Measurements from ENCODE around the gene HSPA1B.

HSPA1B gene

DNA sequence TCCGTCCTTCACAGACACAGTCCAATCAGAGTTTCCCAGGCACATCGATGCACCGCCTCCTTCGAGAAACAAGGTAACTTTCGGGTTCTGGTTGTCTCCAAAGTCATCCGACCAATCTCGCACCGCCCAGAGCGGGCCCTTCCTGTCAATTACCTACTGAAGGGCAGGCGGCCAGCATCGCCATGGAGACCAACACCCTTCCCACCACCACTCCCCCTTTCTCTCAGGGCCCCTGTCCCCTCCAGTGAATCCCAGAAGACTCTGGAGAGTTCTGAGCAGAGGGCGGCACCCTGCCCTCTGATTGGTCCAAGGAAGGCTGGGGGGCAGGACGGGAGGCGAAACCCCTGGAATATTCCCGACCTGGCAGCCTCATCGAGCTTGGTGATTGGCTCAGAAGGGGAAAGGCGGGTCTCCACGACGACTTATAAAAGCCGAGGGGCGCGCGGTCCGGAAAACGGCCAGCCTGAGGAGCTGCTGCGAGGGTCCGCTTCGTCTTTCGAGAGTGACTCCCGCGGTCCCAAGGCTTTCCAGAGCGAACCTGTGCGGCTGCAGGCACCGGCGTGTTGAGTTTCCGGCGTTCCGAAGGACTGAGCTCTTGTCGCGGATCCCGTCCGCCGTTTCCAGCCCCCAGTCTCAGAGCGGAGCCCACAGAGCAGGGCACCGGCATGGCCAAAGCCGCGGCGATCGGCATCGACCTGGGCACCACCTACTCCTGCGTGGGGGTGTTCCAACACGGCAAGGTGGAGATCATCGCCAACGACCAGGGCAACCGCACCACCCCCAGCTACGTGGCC is at the start of gene HSPA1B (continued):
- TF ChIP-seq CTCF (tag by site-specific recombination; IDR thresholded peaks at IDR 0.05) (peak; percentile 35; the same call in 1 of the 2 replicates), ZNF76 (tag by site-specific recombination; IDR thresholded peaks at IDR 0.05; ENCODE audit: borderline replicate concordance, low read depth) (no peak; the same call in 1 of the 2 replicates), ZNF366 (tag by site-specific recombination; conservative IDR thresholded peaks at IDR 0.05) (peak; percentile 91), ZNF311 (tag by site-specific recombination; IDR thresholded peaks at IDR 0.05; ENCODE audit: borderline replicate concordance) (no peak), ZNF654 (tag by site-specific recombination; IDR thresholded peaks at IDR 0.05; ENCODE audit: low read depth) (no peak), ZXDB (tag by site-specific recombination; IDR thresholded peaks at IDR 0.05) (peak; percentile 56), ZSCAN30 (tag by site-specific recombination; IDR thresholded peaks at IDR 0.05) (peak; percentile 93), ZNF561 (tag by site-specific recombination; IDR thresholded peaks at IDR 0.05; ENCODE audit: borderline replicate concordance) (peak; percentile 69), KLF1 (tag by site-specific recombination; IDR thresholded peaks at IDR 0.05) (0 out of 2 replicates have a peak, but pooled peaks have one; percentile 28), SCRT1 (tag by site-specific recombination; IDR thresholded peaks at IDR 0.05; ENCODE audit: borderline replicate concordance) (no peak), KLF7 (tag by site-specific recombination; IDR thresholded peaks at IDR 0.05; ENCODE audit: borderline replicate concordance) (0 out of 2 replicates have a peak, but pooled peaks have one; percentile 45), ZNF747 (tag by site-specific recombination; IDR thresholded peaks at IDR 0.05) (no peak), MEIS1 (CRISPR knock-in tag; IDR thresholded peaks at IDR 0.05; ENCODE audit: borderline replicate concordance) (no peak), WT1 (tag by site-specific recombination; IDR thresholded peaks at IDR 0.05) (peak; percentile 55), ZNF645 (tag by site-specific recombination; IDR thresholded peaks at IDR 0.05) (no peak), KLF10 (tag by site-specific recombination; IDR thresholded peaks at IDR 0.05) (peak; percentile 92), ZNF354C (tag by site-specific recombination; IDR thresholded peaks at IDR 0.05; ENCODE audit: borderline replicate concordance, low read depth) (no peak), ZNF132 (tag by site-specific recombination; IDR thresholded peaks at IDR 0.05; ENCODE audit: borderline replicate concordance) (no peak), ZNF791 (tag by site-specific recombination; IDR thresholded peaks at IDR 0.05) (no peak), ZNF394 (tag by site-specific recombination; IDR thresholded peaks at IDR 0.05; ENCODE audit: borderline replicate concordance) (peak; percentile 80; the same call in 1 of the 2 replicates), ZBTB21 (tag by site-specific recombination; IDR thresholded peaks at IDR 0.05) (no peak), ZNF266 (tag by site-specific recombination; IDR thresholded peaks at IDR 0.05; ENCODE audit: low read depth) (0 out of 2 replicates have a peak, but pooled peaks have one; percentile 10), ZNF600 (tag by site-specific recombination; IDR thresholded peaks at IDR 0.05) (peak; percentile 77), YY1 (tag by site-specific recombination; IDR thresholded peaks at IDR 0.05) (peak; percentile 33; the same call in 1 of the 2 replicates), ZEB2 (tag by site-specific recombination; IDR thresholded peaks at IDR 0.05) (peak; percentile 86)
- TF ChIP-seq, protein P1, sequence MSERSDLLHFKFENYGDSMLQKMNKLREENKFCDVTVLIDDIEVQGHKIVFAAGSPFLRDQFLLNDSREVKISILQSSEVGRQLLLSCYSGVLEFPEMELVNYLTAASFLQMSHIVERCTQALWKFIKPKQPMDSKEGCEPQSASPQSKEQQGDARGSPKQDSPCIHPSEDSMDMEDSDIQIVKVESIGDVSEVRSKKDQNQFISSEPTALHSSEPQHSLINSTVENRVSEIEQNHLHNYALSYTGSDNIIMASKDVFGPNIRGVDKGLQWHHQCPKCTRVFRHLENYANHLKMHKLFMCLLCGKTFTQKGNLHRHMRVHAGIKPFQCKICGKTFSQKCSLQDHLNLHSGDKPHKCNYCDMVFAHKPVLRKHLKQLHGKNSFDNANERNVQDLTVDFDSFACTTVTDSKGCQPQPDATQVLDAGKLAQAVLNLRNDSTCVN (tag by site-specific recombination; optimal IDR thresholded peaks at IDR 0.05): peak; percentile 61
- TF ChIP-seq, protein P2, sequence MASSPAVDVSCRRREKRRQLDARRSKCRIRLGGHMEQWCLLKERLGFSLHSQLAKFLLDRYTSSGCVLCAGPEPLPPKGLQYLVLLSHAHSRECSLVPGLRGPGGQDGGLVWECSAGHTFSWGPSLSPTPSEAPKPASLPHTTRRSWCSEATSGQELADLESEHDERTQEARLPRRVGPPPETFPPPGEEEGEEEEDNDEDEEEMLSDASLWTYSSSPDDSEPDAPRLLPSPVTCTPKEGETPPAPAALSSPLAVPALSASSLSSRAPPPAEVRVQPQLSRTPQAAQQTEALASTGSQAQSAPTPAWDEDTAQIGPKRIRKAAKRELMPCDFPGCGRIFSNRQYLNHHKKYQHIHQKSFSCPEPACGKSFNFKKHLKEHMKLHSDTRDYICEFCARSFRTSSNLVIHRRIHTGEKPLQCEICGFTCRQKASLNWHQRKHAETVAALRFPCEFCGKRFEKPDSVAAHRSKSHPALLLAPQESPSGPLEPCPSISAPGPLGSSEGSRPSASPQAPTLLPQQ (tag by site-specific recombination; IDR thresholded peaks at IDR 0.05): no peak; the same call in 1 of the 2 replicates
- TF ChIP-seq, protein P3, sequence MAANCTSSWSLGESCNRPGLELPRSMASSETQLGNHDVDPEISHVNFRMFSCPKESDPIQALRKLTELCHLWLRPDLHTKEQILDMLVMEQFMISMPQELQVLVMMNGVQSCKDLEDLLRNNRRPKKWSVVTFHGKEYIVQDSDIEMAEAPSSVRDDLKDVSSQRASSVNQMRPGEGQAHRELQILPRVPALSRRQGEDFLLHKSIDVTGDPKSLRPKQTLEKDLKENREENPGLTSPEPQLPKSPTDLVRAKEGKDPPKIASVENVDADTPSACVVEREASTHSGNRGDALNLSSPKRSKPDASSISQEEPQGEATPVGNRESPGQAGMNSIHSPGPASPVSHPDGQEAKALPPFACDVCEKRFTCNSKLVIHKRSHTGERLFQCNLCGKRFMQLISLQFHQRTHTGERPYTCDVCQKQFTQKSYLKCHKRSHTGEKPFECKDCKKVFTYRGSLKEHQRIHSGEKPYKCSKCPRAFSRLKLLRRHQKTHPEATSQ (tag by site-specific recombination; IDR thresholded peaks at IDR 0.05): no peak
- TF ChIP-seq, protein P4, sequence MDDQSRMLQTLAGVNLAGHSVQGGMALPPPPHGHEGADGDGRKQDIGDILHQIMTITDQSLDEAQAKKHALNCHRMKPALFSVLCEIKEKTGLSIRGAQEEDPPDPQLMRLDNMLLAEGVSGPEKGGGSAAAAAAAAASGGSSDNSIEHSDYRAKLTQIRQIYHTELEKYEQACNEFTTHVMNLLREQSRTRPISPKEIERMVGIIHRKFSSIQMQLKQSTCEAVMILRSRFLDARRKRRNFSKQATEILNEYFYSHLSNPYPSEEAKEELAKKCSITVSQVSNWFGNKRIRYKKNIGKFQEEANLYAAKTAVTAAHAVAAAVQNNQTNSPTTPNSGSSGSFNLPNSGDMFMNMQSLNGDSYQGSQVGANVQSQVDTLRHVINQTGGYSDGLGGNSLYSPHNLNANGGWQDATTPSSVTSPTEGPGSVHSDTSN (CRISPR knock-in tag; IDR thresholded peaks at IDR 0.05): peak; percentile 78
